HepG2 (cell line): Measurements from ENCODE around the gene DCUN1D3. TPM values are rescaled to one million over a fixed set of nuclear protein-coding genes. Genes with fewer than 3 reads are reported as not detected.
A peak's percentile ranks its signal among the peaks of the same experiment; 100 is the strongest.

Experiments
- BORCS8-MEF2B ChIP-seq: sonication (generic); formaldehyde crosslinking; IDR thresholded peaks from 2 replicates; pipeline ENCODE4 v1.8.0; 2022; ENCODE audit warnings: mild to moderate bottlenecking, missing genetic modification reagents
- FOSL2 ChIP-seq: sonication (generic); formaldehyde crosslinking; IDR thresholded peaks from 2 replicates; pipeline ENCODE4 v1.4.0; 2020; ENCODE audit warnings: missing genetic modification reagents
- GATAD2A ChIP-seq: IDR thresholded peaks from 2 replicates; pipeline ENCODE4 v1.6.1; 2016
- HNF4G ChIP-seq, 2 experiments: sonication (generic) in 1 of 2; formaldehyde crosslinking in 1 of 2; IDR thresholded peaks; 2 replicates each; pipeline versions ENCODE4 v1.4.0 to v1.6.1; 2011 to 2020; ENCODE audit warnings: borderline replicate concordance in 2 of 2, low read depth in 2 of 2, mild to moderate bottlenecking in 2 of 2, low read length in 1 of 2, missing genetic modification reagents in 1 of 2, moderate library complexity in 1 of 2
- MED13 ChIP-seq: sonication (generic); formaldehyde crosslinking; IDR thresholded peaks from 2 replicates; pipeline ENCODE4 v1.5.0; 2020; ENCODE audit warnings: missing genetic modification reagents
- NFIC ChIP-seq: IDR thresholded peaks from 2 replicates; pipeline ENCODE4 v1.6.1; 2012; ENCODE audit warnings: mild to moderate bottlenecking, low read length, inconsistent platforms
- PTBP1 ChIP-seq: fragments of 200-400 bp; formaldehyde crosslinking; IDR thresholded peaks from 2 replicates; pipeline ENCODE4 v1.6.1; 2018; ENCODE audit warnings: low read length, low read depth; ENCODE audit not compliant: poor library complexity, severe bottlenecking
- RARA ChIP-seq: IDR thresholded peaks from 2 replicates; pipeline ENCODE4 v1.6.1; 2016; ENCODE audit warnings: missing genetic modification reagents, missing compliant biosample characterization
- SALL1 ChIP-seq: sonication (generic); formaldehyde crosslinking; IDR thresholded peaks from 2 replicates; pipeline ENCODE4 v1.8.0; 2022; ENCODE audit warnings: mild to moderate bottlenecking, missing genetic modification reagents
- ZC3H13 ChIP-seq: sonication (generic); formaldehyde crosslinking; IDR thresholded peaks from 2 replicates; pipeline ENCODE4 v1.8.1; 2023; ENCODE audit warnings: mild to moderate bottlenecking, missing genetic modification reagents, moderate library complexity
- ZNF101 ChIP-seq: sonication (generic); formaldehyde crosslinking; IDR thresholded peaks from 2 replicates; pipeline ENCODE4 v1.4.0; 2020; ENCODE audit warnings: mild to moderate bottlenecking, low read depth, missing genetic modification reagents, borderline replicate concordance
- ZNF30 ChIP-seq: sonication (generic); formaldehyde crosslinking; IDR thresholded peaks from 2 replicates; pipeline ENCODE4 v1.5.0; 2020; ENCODE audit warnings: mild to moderate bottlenecking, missing genetic modification reagents
- ZNF564 ChIP-seq: sonication (generic); formaldehyde crosslinking; IDR thresholded peaks from 2 replicates; pipeline ENCODE4 v1.8.1; 2023; ENCODE audit warnings: mild to moderate bottlenecking, missing genetic modification reagents
- polyA plus RNA-seq, 8 experiments: library from polyadenylated mRNA; depleted of rRNA in 3 of 8; stranded (reverse) in 7 of 8; unstranded in 1 of 8; fragments of >200 nt; fragmentation: Illumina TruSeq in 4 of 8; extraction: Trizol in 4 of 8; gene quantifications; 2 replicates each; pipeline versions ENCODE4 v1.2.1 to v1.2.3, GENCODE V29; 2011 to 2016; ENCODE audit warnings: low read depth in 4 of 8, missing spikeins in 1 of 8, mixed read lengths in 1 of 8; ENCODE audit not compliant: insufficient read depth in 1 of 8
- total RNA-seq, 5 experiments: library from RNA; depleted of rRNA; stranded (reverse); fragments of >200 nt; fragmentation: Illumina TruSeq; extraction: Trizol; gene quantifications; 2 replicates each; pipeline ENCODE4 v1.2.3, GENCODE V29; 2016; ENCODE audit warnings: low read depth in 1 of 5
- TF ChIP-seq, protein P1 (sequence below): sonication (generic); formaldehyde crosslinking; IDR thresholded peaks from 2 replicates; pipeline ENCODE4 v1.5.1; 2020; ENCODE audit warnings: mild to moderate bottlenecking, missing genetic modification reagents, moderate library complexity
- TF ChIP-seq, protein P2 (sequence below): sonication (generic); formaldehyde crosslinking; conservative IDR thresholded peaks from 2 replicates; pipeline ENCODE4 v1.4.0; 2020; ENCODE audit warnings: missing genetic modification reagents
- TF ChIP-seq, protein P3 (sequence below): sonication (generic); formaldehyde crosslinking; IDR thresholded peaks from 2 replicates; pipeline ENCODE4 v1.5.0; 2020; ENCODE audit warnings: mild to moderate bottlenecking, missing genetic modification reagents
- TF ChIP-seq, protein P4 (sequence below): sonication (generic); formaldehyde crosslinking; IDR thresholded peaks from 2 replicates; pipeline ENCODE4 v1.8.1; 2023; ENCODE audit warnings: mild to moderate bottlenecking, missing genetic modification reagents
- TF ChIP-seq, protein P5 (sequence below): sonication (generic); formaldehyde crosslinking; IDR thresholded peaks from 2 replicates; pipeline ENCODE4 v1.5.1; 2020; ENCODE audit warnings: missing genetic modification reagents, mild to moderate bottlenecking, borderline replicate concordance

The DCUN1D3 gene
- total and polyA plus RNA-seq, 2 of the 13 experiments (the other 11 are each of a cell fraction or from before 2014, with no cell fraction given), result 5.0 to 19.3 TPM

DNA sequence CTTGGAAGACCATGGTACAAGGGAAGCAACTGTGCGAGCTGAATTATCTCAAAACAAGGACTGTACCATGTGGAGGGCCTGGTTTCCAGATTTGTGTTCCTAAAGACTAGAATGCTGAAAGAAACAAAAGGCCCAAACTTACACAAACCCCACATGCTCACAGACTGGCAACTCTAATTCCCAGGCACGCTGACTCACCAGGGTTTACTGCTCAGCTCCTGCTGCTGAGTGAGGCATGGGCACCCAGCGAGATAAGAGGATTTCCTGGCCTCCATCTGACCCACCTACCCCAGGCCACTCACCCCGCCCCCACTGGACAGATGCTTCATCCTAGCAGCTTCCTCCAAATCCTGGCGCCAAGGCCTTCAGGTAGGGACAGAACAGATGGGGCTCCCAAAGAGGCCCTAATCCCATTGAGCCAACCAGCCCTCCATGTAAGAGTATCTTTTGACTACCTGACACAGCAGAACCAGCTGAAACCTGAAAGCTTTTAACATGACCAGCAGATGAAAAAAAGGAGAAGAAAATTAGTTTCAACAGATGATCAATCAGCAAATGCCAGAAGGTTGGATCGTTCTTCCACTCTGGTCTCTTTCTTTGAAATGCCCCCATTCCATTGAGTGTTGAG lies 33.9 kb downstream of the DCUN1D3 start (continued):
- peak; percentile 84 for TF ChIP-seq FOSL2 (CRISPR knock-in tag)
- TF ChIP-seq NFIC, result no peak
- 0 out of 2 replicates have a peak, but pooled peaks have one; percentile 10 for TF ChIP-seq BORCS8-MEF2B (CRISPR knock-in tag)
- no peak for TF ChIP-seq HNF4G (IDR thresholded peaks at IDR 0.05; ENCODE audit: borderline replicate concordance, low read depth, low read length)
- no peak for TF ChIP-seq HNF4G (CRISPR knock-in tag; IDR thresholded peaks at IDR 0.05; ENCODE audit: borderline replicate concordance, low read depth)
- TF ChIP-seq SALL1, result no peak
- TF ChIP-seq, protein P1, sequence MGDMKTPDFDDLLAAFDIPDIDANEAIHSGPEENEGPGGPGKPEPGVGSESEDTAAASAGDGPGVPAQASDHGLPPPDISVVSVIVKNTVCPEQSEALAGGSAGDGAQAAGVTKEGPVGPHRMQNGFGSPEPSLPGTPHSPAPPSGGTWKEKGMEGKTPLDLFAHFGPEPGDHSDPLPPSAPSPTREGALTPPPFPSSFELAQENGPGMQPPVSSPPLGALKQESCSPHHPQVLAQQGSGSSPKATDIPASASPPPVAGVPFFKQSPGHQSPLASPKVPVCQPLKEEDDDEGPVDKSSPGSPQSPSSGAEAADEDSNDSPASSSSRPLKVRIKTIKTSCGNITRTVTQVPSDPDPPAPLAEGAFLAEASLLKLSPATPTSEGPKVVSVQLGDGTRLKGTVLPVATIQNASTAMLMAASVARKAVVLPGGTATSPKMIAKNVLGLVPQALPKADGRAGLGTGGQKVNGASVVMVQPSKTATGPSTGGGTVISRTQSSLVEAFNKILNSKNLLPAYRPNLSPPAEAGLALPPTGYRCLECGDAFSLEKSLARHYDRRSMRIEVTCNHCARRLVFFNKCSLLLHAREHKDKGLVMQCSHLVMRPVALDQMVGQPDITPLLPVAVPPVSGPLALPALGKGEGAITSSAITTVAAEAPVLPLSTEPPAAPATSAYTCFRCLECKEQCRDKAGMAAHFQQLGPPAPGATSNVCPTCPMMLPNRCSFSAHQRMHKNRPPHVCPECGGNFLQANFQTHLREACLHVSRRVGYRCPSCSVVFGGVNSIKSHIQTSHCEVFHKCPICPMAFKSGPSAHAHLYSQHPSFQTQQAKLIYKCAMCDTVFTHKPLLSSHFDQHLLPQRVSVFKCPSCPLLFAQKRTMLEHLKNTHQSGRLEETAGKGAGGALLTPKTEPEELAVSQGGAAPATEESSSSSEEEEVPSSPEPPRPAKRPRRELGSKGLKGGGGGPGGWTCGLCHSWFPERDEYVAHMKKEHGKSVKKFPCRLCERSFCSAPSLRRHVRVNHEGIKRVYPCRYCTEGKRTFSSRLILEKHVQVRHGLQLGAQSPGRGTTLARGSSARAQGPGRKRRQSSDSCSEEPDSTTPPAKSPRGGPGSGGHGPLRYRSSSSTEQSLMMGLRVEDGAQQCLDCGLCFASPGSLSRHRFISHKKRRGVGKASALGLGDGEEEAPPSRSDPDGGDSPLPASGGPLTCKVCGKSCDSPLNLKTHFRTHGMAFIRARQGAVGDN (CRISPR knock-in tag), result peak; percentile 65
- no peak for TF ChIP-seq ZC3H13 (CRISPR knock-in tag)
- TF ChIP-seq RARA, result peak; percentile 34; the same call in 1 of the 2 replicates
- no peak for TF ChIP-seq MED13
- TF ChIP-seq, protein P2, sequence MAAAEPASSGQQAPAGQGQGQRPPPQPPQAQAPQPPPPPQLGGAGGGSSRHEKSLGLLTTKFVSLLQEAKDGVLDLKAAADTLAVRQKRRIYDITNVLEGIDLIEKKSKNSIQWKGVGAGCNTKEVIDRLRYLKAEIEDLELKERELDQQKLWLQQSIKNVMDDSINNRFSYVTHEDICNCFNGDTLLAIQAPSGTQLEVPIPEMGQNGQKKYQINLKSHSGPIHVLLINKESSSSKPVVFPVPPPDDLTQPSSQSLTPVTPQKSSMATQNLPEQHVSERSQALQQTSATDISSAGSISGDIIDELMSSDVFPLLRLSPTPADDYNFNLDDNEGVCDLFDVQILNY (CRISPR knock-in tag), result no peak
- TF ChIP-seq PTBP1, result no peak
- TF ChIP-seq, protein P3, sequence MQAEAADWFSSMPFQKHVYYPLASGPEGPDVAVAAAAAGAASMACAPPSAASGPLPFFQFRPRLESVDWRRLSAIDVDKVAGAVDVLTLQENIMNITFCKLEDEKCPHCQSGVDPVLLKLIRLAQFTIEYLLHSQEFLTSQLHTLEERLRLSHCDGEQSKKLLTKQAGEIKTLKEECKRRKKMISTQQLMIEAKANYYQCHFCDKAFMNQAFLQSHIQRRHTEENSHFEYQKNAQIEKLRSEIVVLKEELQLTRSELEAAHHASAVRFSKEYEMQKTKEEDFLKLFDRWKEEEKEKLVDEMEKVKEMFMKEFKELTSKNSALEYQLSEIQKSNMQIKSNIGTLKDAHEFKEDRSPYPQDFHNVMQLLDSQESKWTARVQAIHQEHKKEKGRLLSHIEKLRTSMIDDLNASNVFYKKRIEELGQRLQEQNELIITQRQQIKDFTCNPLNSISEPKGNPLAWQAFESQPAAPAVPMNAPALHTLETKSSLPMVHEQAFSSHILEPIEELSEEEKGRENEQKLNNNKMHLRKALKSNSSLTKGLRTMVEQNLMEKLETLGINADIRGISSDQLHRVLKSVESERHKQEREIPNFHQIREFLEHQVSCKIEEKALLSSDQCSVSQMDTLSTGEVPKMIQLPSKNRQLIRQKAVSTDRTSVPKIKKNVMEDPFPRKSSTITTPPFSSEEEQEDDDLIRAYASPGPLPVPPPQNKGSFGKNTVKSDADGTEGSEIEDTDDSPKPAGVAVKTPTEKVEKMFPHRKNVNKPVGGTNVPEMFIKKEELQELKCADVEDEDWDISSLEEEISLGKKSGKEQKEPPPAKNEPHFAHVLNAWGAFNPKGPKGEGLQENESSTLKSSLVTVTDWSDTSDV, result no peak
- TF ChIP-seq, protein P4, sequence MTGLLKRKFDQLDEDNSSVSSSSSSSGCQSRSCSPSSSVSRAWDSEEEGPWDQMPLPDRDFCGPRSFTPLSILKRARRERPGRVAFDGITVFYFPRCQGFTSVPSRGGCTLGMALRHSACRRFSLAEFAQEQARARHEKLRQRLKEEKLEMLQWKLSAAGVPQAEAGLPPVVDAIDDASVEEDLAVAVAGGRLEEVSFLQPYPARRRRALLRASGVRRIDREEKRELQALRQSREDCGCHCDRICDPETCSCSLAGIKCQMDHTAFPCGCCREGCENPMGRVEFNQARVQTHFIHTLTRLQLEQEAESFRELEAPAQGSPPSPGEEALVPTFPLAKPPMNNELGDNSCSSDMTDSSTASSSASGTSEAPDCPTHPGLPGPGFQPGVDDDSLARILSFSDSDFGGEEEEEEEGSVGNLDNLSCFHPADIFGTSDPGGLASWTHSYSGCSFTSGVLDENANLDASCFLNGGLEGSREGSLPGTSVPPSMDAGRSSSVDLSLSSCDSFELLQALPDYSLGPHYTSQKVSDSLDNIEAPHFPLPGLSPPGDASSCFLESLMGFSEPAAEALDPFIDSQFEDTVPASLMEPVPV (CRISPR knock-in tag), result no peak
- TF ChIP-seq ZNF564 (CRISPR knock-in tag), result no peak
- TF ChIP-seq, protein P5, sequence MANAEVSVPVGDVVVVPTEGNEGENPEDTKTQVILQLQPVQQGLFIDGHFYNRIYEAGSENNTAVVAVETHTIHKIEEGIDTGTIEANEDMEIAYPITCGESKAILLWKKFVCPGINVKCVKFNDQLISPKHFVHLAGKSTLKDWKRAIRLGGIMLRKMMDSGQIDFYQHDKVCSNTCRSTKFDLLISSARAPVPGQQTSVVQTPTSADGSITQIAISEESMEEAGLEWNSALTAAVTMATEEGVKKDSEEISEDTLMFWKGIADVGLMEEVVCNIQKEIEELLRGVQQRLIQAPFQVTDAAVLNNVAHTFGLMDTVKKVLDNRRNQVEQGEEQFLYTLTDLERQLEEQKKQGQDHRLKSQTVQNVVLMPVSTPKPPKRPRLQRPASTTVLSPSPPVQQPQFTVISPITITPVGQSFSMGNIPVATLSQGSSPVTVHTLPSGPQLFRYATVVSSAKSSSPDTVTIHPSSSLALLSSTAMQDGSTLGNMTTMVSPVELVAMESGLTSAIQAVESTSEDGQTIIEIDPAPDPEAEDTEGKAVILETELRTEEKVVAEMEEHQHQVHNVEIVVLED (CRISPR knock-in tag), result 0 out of 2 replicates have a peak, but pooled peaks have one; percentile 17
- peak; percentile 43; the same call in 1 of the 2 replicates for TF ChIP-seq GATAD2A (CRISPR knock-in tag)
- TF ChIP-seq ZNF101 (CRISPR knock-in tag), result no peak
- no peak for TF ChIP-seq ZNF30
